DMS 273 (cell line): ENCODE results near the gene ZNF576.
"Not testable (repeated sequence)": the region's sequence is repeated elsewhere in the genome, so short reads cannot be mapped to it uniquely, and the experiment has no call there.

Experiments used
- DNase-seq: peaks from one replicate; lab custom pipeline; 2025; ENCODE audit not compliant: unreplicated experiment; lab: John Stamatoyannopoulos, UW

Gene ZNF576

DNA sequence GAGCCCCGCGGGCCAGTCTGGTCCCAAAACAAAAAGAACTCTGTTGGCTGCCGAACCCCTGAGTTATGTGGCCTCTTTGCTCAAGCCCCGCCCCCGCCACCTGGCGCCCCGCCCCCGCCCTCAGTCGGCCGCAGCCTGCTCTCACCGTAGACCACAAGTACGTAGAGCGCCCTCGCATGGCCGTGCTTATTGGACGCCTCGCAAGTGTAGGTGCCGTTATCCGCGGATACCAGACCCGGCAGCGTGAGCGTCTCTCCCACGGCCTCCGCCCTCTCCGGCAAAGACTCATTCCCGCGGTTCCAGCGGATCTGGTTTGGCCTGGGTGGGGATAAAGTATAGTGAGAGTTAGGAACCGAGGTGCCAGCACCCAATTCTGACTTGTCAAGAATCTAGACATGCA, 28.5 kb downstream of the ZNF576 start:
- no peak for DNase-seq

DNA sequence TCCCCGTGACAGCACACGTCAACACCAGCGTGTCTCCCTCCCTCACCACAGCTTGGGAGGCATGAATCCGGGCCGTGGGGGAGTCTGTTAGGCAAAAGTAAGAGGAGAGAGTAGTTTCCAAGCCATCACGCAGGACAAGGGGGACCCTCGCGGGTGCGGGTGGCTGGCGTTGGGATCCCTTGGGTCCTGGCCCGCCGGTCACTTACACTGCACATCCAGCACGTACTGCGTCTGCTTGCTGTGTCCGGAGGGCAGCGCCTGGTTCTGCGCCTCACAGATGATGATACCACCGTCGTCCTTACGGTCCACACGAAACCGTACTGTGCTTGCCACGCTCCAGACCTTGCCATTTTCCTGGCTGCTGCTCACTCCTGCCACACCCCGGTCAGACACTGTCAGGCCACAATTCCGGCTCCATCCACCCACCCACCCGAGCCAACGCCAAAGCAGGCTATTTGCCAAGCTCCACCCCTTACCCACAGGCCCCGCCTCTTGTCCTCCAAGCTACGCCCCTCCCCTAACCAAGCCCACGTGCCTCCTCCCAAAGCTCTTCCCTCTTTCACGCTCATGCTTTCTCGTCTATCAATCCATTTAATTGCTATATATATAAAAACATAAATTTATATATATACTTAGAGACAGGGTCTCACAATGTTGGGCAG, 29.7 kb downstream of the ZNF576 start:
- peak; percentile 20 for DNase-seq

DNA sequence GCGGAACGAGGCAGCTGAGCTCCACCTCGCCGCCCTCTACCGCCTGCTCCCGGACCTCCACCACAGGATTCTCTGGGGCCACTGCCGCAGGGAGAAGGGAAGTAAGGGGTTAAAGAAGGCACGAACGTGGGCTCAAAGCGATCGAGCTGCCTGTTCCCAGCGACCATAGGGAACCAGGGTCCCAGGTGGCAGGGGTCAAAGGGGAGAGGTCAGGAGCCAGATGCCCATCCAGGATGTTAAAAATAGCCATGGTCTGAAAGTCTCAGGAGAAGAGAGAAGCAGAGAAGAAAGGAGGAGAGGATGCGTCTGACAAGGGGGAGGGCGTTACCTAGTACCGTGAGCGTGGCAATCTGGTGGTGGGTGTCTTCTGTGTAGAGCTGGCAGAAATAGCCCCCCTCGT, 30.4 kb downstream of the ZNF576 start:
- no peak for DNase-seq

DNA sequence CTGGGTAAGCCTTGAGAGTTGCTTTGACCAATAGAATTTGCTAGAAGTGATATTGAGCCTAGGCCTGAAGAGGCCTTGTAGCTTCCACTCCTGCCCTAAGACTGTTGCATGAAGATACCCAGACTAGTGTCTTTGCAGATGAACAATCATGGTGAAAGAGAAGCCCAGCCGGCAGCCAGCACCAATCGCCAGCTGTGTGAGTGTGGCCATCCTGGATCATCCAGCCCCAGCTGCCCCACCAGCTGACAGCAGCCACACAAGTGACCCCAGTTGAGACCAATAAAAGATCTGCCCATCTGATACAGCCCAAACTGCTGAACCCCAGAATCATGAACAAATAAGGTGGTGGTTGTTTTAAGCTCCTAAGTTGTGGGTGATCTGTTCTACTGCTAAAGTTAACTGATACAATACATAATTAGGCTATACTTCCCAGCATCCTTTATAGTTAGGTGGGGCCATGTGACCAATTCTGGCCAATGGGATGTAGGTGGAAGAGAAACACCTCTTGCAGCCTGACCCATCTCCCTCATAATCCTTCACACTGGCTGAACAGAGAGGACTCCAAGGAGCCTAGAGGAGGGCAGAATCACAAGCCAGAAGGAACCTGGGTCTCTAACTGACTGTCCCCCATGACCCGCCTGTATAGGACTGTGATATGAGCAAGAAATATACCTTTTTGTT, 32.4 kb downstream of the ZNF576 start:
- no peak for DNase-seq

DNA sequence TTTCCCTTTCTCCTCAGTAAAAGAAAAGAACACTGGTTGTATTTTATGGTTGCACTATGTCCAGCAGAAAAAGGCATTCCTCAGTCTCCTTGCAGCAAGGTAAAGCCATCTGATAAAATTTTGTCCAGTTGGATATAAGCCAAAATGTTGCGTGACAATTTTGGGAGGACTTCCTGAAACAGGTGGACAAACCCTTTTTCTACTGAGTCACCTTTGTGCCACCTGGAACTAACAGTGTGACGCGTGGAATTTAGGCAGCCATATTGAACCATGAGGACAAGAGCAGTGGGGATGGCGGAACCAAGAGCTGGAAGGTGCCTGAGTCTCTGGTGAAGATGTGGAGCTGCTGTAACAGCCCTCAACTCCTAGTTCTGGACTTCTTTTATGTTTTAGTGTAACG, 35.1 kb downstream of the ZNF576 start:
- DNase-seq: no peak

DNA sequence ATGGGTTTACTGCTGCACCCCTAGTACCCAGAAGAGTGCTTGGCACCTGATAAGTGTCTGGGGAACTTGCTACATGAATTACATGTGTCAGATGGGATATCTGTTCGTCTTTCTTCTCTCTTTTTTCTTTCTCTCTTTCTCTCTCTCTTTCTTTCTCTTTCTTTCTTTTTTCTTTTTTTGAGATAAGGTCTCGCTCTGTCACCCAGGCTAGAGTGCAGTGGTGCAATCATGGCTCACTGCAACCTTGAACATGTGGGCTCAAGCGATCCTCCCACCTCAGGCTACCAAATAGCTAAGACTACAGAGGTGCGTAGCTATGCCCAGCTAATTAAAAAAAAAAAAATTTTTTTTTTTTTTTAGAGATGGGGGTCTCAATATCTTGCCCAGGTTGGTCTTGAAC, 37.1 kb downstream of the ZNF576 start:
- DNase-seq: no peak

DNA sequence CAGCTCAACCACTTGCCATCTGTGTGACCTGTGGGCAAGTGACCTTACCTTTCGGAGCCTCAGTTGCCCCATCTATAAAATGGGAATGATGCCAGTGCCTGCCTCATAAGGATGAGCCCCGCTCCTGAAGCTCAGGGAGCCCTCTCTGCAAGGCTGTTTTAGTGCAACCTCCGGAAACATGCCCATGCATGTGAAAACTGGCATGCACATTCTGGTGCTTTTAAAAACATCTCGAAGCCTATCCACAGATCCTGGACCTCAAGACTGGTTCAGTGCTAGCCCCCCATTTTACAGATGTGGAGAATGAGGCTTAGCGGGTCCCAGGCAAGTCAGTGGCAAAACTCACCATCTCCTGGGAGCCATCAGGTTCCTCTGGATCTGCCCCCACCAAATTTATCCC, 37.7 kb downstream of the ZNF576 start:
- DNase-seq: peak; percentile 28

DNA sequence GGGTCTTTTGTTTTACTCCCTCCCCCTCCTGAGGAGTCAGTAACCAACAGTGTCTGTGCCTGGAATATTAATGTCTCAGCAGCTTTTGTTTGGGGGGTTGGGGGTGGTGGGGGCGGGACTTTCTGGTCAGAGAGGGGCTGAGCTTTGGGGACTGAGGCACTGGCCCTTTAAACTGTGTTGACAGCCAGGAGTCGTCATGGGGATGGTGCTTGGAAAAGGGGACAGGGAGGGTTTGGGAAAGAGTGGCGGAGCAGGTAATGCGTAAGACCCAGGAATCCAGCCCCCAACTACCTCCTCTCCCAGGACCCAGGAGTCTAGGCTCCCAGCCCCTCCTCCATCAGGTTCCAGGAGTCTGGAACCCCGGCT, 38.1 kb downstream of the ZNF576 start:
- DNase-seq: no peak

DNA sequence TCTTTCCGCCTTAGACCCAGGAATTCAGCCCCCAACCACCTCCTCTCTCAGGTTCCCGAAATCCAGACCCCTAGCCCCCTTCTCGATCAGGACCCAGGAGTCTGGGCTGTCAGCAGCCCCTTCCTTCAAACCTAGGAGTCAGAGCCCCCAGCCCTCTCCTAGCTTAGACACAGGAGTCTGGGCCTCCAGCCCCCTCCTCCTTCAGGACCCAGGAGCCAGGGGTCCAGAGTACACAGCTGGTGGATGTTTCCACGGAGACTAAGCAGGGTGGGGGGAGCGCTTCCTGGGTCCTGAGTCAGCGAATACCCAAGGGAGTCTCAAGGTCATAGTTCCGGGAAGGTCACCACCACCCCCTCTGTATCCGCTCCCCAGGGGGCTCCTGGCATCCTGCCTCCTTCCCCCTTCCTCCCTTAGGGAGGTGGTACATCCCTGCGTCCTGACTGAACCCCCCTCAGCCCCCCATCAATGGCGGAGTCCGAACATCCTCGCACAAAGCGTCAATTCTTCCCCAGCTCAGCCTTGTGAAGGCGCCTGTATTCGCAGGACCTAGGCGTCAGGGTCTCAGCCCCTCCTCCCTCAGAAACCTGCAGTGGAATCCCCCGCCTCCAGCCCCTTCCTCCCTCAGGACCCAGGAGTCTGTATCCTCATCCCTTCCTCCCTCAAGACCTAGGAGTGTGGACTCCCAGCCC, 38.6 kb downstream of the ZNF576 start:
- no peak for DNase-seq

DNA sequence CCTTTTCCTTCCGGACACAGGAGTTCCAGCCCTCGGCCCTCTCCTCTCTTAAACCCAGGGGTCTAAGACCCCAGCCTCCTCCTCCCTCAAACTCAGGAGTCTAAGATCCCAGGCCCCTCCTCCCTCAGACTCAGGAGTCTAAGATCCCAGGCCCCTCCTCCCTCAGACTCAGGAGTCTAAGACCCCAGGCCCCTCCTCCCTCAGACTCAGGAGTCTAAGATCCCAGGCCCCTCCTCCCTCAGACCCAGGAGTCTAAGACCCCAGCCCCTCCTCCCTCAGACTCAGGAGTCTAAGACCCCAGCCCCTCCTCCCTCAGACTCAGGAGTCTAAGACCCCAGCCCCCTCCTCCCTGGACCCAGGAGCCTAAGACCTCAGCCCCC, 39.2 kb downstream of the ZNF576 start:
- not testable (repeated sequence) for DNase-seq

DNA sequence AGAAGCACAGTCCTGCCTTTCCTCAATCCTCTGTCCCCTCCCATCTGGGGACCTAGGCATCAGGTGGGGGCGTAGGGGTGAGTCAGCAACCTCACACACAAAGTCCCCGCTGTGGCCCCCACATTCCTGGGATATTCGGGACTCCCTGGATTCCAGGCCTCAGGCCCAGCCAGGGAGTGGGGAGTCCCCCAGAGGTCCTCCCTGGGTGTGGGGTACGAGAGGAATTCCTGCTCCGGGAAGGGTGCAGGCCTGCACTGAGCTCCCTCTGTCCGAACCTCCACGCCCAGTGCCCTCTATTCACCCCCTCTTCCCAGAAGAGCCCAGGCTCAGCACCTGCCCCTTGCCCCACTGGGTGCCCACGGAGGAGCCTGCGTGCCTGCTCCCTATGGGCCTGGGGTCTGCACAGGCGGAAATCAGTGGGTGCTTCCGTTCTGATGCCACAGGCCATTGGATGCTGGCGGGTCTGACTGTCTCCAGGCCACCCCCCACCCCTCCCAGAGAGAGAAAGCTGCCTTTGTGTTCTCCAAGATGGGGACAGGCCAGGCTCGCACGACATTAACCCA, 39.8 kb downstream of the ZNF576 start:
- no peak for DNase-seq

DNA sequence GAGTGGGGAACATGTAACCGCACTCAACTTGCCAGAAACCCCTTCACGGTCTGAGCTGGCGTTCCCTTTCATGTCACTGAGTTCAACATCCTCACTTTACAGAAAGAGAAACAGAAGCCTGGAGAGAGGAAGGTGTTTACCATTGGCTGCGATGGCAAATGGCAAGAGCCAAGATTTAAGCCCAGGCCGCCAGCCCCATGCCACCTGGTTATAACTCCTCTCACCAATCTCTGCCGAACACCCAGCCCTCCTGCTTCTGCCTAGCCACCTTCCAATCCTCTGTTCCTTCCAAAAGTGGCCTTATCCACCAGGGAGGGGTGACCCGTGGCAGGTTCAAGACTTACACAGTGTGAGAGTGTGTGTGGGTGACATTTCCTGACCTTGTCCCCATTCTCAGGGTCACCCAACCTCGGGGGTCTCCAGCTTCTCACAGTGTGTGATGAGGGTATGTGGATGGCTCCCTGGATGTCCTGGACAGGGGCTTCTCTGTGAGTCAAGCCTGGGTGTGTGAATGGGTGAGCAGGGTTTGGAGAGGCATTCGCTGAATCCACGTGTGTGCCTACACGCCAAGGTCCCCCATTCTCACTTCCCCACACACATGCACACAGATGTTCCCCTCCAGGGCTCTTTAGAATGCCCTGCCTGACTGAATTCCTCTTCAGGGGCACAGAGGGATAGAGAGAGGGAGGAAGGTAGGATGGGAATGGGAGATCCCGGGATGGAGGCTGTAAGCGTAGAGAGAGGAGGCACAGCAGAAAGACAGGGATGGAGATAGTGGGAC, 42.0 kb downstream of the ZNF576 start:
- DNase-seq: no peak

DNA sequence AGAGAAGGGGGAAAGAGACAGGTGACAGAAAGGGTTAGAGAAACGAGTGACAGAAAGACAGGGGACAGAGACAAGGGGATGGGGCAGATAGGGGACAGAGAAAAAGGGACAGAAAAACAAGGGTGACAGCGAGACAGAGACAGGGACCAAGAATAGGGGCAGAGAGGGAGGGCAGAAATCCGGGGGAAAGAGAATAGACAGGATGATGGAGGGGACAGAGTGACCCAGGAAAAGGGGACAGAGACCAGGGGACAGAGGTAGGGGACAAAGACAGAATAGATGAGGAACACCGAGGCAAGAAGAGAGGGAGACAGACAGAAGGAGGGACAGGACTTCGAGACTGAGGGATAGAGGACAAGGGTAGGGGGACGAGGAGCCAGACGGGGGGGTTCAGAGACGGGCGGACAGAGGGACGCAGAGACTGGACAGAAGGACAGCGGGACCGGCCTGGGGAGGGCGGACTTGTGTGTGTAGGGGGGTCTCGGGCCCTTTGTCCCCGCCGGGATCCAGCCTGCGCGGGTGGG, 42.7 kb downstream of the ZNF576 start:
- DNase-seq: no peak

DNA sequence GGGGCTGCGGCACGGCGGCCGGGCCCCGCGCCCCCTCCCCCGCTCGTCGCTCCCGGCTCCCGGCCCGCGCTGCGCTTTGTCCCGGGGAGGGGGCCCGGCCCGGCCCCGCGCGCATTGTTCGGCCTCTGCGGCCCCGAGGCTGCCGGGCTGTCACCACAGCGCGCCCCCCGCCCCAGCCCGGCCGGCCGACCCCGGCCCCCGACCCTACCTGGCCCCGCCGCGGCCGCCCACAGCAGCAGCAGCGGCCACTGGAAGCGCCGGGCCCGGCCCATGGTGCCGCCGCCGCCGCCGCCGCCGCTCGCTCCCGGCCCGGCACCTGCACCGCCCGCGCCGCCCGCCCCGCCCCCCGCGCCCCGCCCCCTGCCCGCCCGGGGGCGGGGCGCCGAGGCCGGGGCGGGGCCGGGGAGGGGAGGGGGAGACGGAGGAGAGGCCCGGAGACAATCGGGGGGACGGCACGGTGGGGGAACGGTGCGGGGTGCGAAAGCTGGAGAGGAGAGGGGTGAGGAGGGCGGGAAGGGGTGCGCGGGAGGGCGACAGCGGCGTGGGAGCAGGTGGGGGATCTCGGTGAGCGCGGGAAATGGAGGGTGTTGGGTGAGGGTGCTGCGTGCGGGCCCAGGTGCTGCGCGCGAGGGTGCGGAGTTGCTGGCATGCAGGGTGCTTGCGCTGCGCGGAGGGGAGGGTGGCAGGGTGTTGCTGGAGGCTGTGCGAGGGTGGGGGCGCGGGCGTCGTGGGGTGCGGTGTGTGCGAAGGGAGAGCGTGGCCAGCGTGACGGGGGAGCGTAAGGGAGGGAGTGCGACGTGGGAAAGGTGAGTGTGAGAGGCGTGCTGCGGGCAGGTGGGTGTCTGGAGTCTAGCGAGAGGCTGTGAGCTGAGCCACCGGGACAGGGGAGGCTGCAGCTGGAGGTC, 43.4 kb downstream of the ZNF576 start, which contains the start of gene CADM4:
Gene CADM4 (minus strand): TSS at position 332 of the 905 bp plus-strand sequence. CDS start 60 bp downstream, at position 272.
- DNase-seq: peak; percentile 50

DNA sequence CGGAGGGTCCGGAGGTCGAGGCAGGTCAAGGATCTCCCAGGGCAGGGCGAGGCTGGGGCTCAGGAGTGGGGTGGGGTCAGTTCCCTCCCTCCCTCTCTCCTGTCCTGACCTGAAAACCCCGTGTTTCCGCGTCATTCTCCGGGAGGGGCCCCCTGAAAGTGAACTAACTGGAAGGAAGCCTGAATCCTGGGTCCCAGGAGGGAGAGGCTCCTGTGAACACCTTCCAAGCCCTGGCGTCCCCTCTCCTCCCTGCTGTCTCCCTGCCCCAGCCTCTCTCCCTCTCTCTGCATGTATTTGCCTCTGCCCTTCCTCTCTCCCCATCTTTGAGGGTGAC, 44.0 kb downstream of the ZNF576 start:
- DNase-seq: no peak

DNA sequence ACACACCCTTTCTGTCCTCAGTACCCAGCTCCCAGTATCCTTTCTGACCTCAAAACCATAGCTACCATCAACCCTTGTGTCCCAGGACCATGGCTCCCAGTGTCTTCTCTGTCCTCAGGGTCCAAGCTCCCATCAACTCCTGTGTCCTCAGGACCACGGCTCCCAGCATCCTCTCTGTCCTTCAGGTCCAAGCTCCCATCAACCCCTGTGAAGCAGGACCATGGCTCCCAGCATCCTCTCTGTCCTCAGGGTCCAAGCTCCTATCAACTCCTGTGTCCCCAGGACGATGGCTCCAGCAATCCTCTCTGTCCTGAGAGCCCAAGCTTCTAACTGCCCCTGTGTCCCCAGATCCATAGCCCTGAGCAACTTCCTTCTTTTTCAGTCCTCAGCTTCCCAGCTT, 44.9 kb downstream of the ZNF576 start:
- no peak for DNase-seq

DNA sequence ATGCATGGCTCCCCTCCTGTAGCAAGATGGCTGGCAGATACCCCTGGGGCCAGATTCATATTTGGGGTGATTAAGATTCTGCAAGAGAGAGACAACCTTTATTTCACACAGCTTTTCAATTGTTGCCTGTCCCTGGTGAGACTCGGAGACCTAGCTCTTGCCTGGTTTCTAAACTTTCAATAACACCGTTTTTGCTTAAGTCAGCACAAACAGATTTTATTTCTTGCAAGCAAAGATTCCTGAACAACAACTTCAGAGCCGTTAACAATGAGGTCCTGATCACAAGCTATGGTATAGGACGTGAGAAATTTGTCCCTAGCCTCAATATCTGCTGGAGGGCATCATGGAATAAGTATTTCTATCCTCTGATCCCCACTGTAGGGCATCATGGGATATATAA, 46.1 kb downstream of the ZNF576 start:
- DNase-seq: no peak

DNA sequence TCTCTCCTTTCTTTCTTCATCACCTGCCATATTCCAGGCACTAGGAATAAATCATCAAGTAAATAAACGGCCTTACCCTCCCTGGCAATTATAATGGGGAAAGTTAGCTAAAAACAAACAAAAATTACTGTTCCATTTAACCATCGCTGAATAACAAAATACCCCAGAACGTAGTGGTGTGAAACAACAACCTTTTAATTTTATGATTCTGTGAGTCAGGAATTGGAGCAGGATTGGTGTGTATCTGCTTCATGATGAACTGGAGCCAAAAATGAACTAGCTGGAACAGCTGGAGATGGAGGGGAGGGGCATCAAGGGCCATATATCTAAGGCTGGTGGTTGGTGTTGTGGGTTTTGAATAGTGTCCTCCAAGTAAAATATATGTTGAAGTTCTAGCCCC, 46.9 kb downstream of the ZNF576 start:
- DNase-seq: peak; percentile 22

DNA sequence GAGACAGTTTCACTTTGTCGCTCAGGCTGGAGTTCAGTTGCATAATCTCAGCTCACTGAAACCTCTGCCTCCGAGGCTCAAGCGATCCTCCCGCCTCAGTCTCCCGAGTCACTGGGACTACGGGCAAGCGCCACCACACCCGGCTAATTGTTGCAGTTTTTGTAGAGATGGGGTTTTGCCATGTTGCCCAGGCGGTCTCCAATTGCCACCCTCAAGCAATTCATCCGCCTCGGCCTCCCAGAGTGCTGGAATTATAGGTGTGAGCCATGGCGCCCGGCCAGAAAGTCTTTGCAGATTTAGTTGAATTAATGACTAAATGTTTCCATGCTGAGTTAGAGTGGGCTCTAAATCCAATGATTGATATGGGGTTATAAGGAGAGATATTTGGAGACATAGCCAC, 47.8 kb downstream of the ZNF576 start:
- DNase-seq: no peak

DNA sequence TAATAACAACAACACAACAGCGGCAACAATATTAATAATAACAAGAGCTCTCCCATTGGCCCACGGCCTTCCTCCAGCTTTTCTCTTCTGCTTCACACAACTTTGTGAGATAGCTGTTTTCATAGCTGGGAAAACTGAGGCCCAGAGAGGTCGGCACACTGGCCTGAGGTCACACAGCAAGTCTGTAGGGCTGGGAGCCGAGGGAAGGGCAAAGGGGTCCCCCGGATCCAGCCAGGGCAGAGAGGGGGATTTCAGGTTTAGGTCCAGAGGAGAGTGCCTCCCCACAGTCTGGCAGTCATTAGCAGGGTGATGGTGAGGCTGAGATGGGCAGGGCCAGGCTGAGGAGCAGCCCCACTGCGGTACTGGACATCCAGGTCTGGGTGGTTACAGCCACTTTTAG, 52.2 kb downstream of the ZNF576 start:
- DNase-seq: no peak
